K562 (cell line): ENCODE measurements around the gene FES. TPM values are rescaled to one million over a fixed set of nuclear protein-coding genes. Genes with fewer than 3 reads are reported as not detected.

Source experiments
- ATAC-seq: fragments of 200-7000 bp; cut with Tn5 transposase; 3 replicates; pipeline ENCODE4 v1.9.1; 2020; ENCODE audit warnings: moderate library complexity
- BruUV-seq: library from RNA; stranded (reverse); fragments of 400-500 nt; replicated peaks from 2 replicates; lab custom pipeline; 2021; lab: Mats Ljungman, UMichigan
- CTCF ChIA-PET: fragments of 300-600 bp; formaldehyde crosslinking; extraction: SDS; loops from one replicate; lab custom pipeline; 2021; ENCODE audit warnings: low intra/inter-chr PET ratio; lab: Yijun Ruan, JAX
- POLR2A ChIA-PET: fragments of 300-600, 350-650 bp; sonication (Branson Sonifier 250); formaldehyde crosslinking; extraction: SDS; loops from one replicate; lab custom pipeline; 2021; ENCODE audit warnings: antibody characterized with exemption, inconsistent platforms; lab: Yijun Ruan, JAX
- DNase-seq, 4 experiments: peaks; one replicate each; pipeline versions ENCODE4 v3.0.0 to v3.0.0-alpha.2; 2011 to 2018; ENCODE audit warnings: low spot score in 3 of 4, mixed read lengths in 3 of 4; ENCODE audit errors: extremely low read depth in 1 of 4
- FAIRE-seq: peaks from 2 replicates; lab custom pipeline; 2011; peaks lifted over from hg19 to GRCh38; lab: Jason Lieb, UNC
- H2AFZ ChIP-seq: 2 replicates; pipeline ENCODE4 v1.6.0; 2011; ENCODE audit warnings: low read depth, low read length, control low read depth, inconsistent platforms
- H3K27ac ChIP-seq: fragments of 200-600 bp; 3 replicates; pipeline ENCODE4 v1.8.0; 2011; ENCODE audit warnings: low read depth, mild to moderate bottlenecking, control low read depth, inconsistent platforms, low read length, moderate library complexity, mixed read lengths; ENCODE audit errors: extremely low read depth
- H3K27me3 ChIP-seq, 2 experiments: fragments of 300-600 bp in 1 of 2; 2 replicates in 1 of 2; 3 replicates in 1 of 2; pipeline versions ENCODE4 v1.6.0 to v1.8.0; 2011; ENCODE audit warnings: inconsistent platforms in 2 of 2, low read length in 2 of 2, mild to moderate bottlenecking in 1 of 2, mixed read lengths in 1 of 2, moderate library complexity in 1 of 2; ENCODE audit not compliant: control insufficient read depth in 2 of 2, insufficient read depth in 2 of 2
- H3K36me3 ChIP-seq: fragments of 300-600 bp; 3 replicates; pipeline ENCODE4 v1.8.0; 2011; ENCODE audit warnings: mild to moderate bottlenecking, low read length, inconsistent platforms; ENCODE audit not compliant: control insufficient read depth, insufficient read depth
- H3K4me1 ChIP-seq, 2 experiments: fragments of 200-600 bp in 1 of 2; replicated peaks in 1 of 2; 2 replicates in 1 of 2; 3 replicates in 1 of 2; pipeline versions ENCODE4 v1.5.1 to v1.8.0; 2011; ENCODE audit warnings: inconsistent platforms in 2 of 2, low read length in 2 of 2, mild to moderate bottlenecking in 1 of 2, mixed read lengths in 1 of 2, moderate library complexity in 1 of 2; ENCODE audit not compliant: control insufficient read depth in 2 of 2, insufficient read depth in 2 of 2
- H3K4me2 ChIP-seq: 2 replicates; pipeline ENCODE4 v1.6.1; 2011; ENCODE audit warnings: low read length, control low read depth, inconsistent platforms, mixed read lengths; ENCODE audit not compliant: insufficient read depth
- H3K4me3 ChIP-seq: fragments of 200-600 bp; sonication (generic), shearing (Covaris generic); 2 replicates; pipeline ENCODE4 v1.5.1; 2016; ENCODE audit warnings: control low read depth, inconsistent platforms
- H3K79me2 ChIP-seq: fragments of 200-600 bp; 3 replicates; pipeline ENCODE4 v1.8.0; 2011; ENCODE audit warnings: low read length, inconsistent platforms; ENCODE audit not compliant: control insufficient read depth, insufficient read depth
- H3K9ac ChIP-seq, 2 experiments: 2 replicates each; pipeline versions ENCODE4 v1.6.0 to v1.6.1; 2011; ENCODE audit warnings: low read depth in 2 of 2, low read length in 2 of 2, control low read depth in 1 of 2, inconsistent platforms in 1 of 2, mild to moderate bottlenecking in 1 of 2, mixed read lengths in 1 of 2; ENCODE audit not compliant: insufficient read depth in 1 of 2
- H3K9me1 ChIP-seq: one replicate; pipeline ENCODE4 v1.6.0; 2011; ENCODE audit warnings: inconsistent platforms, mild to moderate bottlenecking, low read length, moderate library complexity; ENCODE audit not compliant: control insufficient read depth, insufficient read depth
- H3K9me3 ChIP-seq: replicated peaks from 2 replicates; pipeline ENCODE4 v1.5.1; 2011; ENCODE audit warnings: low read depth, low read length, inconsistent platforms; ENCODE audit not compliant: control insufficient read depth, insufficient read depth
- H4K20me1 ChIP-seq: replicated peaks from 2 replicates; pipeline ENCODE4 v1.6.1; 2011; ENCODE audit warnings: low read length, inconsistent platforms, mixed read lengths; ENCODE audit not compliant: control insufficient read depth, insufficient read depth
- BRD9 ChIP-seq: fragments of 450-650 bp; IDR thresholded peaks from 2 replicates; pipeline ENCODE4 v1.6.1; 2018; ENCODE audit warnings: low read depth; ENCODE audit not compliant: partially characterized antibody
- CEBPB ChIP-seq: fragments of 450-650 bp; IDR thresholded peaks from 2 replicates; pipeline ENCODE4 v1.6.1; 2016; ENCODE audit warnings: missing genetic modification characterization, missing compliant biosample characterization
- CEBPG ChIP-seq, 3 experiments: fragments of 200-800 bp in 1 of 3; sonication (Bioruptor generic) in 1 of 3; sonication (generic) in 1 of 3; formaldehyde crosslinking in 1 of 3; IDR thresholded peaks in 2 of 3; conservative IDR thresholded peaks in 1 of 3; 2 replicates each; pipeline versions ENCODE4 v1.6.1 to v1.8.0; 2016 to 2022; ENCODE audit warnings: missing compliant biosample characterization in 2 of 3, missing genetic modification characterization in 2 of 3, mild to moderate bottlenecking in 1 of 3, missing genetic modification reagents in 1 of 3
- CHD1 ChIP-seq: fragments of 200-600 bp; sonication (generic); IDR thresholded peaks from one replicate; pipeline ENCODE4 v1.6.1; 2012; ENCODE audit warnings: mild to moderate bottlenecking, moderate library complexity, low read length, inconsistent platforms
- FOXK2 ChIP-seq, 2 experiments: fragments of 450-650 bp; IDR thresholded peaks in 1 of 2; conservative IDR thresholded peaks in 1 of 2; 2 replicates each; pipeline ENCODE4 v1.6.1; 2016; ENCODE audit warnings: low read depth in 2 of 2, mild to moderate bottlenecking in 1 of 2
- PATZ1 ChIP-seq: fragments of 250-450 bp; sonication (Bioruptor Pico); IDR thresholded peaks from 2 replicates; pipeline ENCODE4 v1.5.0; 2020; ENCODE audit warnings: mild to moderate bottlenecking, borderline replicate concordance
- PHB2 ChIP-seq: fragments of 450-650 bp; IDR thresholded peaks from 2 replicates; pipeline ENCODE4 v1.6.1; 2017; ENCODE audit warnings: low read depth
- POLR2A ChIP-seq: fragments of 450-650 bp; conservative IDR thresholded peaks from 2 replicates; pipeline ENCODE4 v1.6.1; 2016
- ZNF274 ChIP-seq: IDR thresholded peaks from 2 replicates; pipeline ENCODE4 v1.6.1; 2011; ENCODE audit warnings: low read depth, mild to moderate bottlenecking, low read length, moderate library complexity, borderline replicate concordance
- WGBS: fragments of 100-300 bp; shearing (Covaris generic); methylation state at CpG from one replicate; pipeline ENCODE4 v1.1.6; 2016; ENCODE audit warnings: low coverage, mixed read lengths; ENCODE audit not compliant: insufficient coverage; ENCODE audit errors: missing lambda C conversion rate; 5-methylcytosine and 5-hydroxymethylcytosine counted together
- in situ Hi-C: fragments of 300-500 bp; cut with MboI; formaldehyde crosslinking; loops from 4 replicates; pipeline ENCODE4 v1.15.0; 2018; ENCODE audit warnings: inconsistent platforms, mixed read lengths
- intact Hi-C: fragments of 100-400 bp; cut with micrococcal nuclease; formaldehyde crosslinking; loops from 2 replicates; pipeline ENCODE4 v1.14.2; 2022
- polyA plus RNA-seq, 8 experiments: library from polyadenylated mRNA; depleted of rRNA in 4 of 8; stranded (reverse) in 5 of 8; unstranded in 3 of 8; fragments of >200 nt; fragmentation: Nextera tagmentation in 2 of 8; fragmentation: Illumina TruSeq in 1 of 8; extraction: Ambion mirVana in 2 of 8; extraction: Trizol in 1 of 8; gene quantifications; 2 replicates each; pipeline versions ENCODE4 v1.2.1 to v1.2.3, GENCODE V29; 2011 to 2014; ENCODE audit warnings: inconsistent platforms in 1 of 8, missing spikeins in 1 of 8
- total RNA-seq, 7 experiments: library from RNA; depleted of rRNA in 6 of 7; stranded (reverse); fragments of >200 nt in 6 of 7; fragmentation: Illumina TruSeq in 2 of 7; extraction: Trizol in 2 of 7; gene quantifications; 2 replicates each; pipeline versions ENCODE4 v1.2.1 to v1.2.3, GENCODE V29; 2011 to 2021; ENCODE audit warnings: low replicate concordance in 1 of 7
- TF ChIP-seq, protein P1 (sequence below): sonication (generic); formaldehyde crosslinking; IDR thresholded peaks from 2 replicates; pipeline ENCODE4 v1.8.1; 2023; ENCODE audit warnings: mild to moderate bottlenecking, missing genetic modification reagents
- TF ChIP-seq, protein P2 (sequence below): sonication (generic); IDR thresholded peaks from 2 replicates; pipeline ENCODE4 v1.6.1; 2016

The FES gene
- total and polyA plus RNA-seq, 9 of the 15 experiments (the other 6 are each of a cell fraction or from before 2014, with no cell fraction given), result 0.38 to 2.6 (median 0.82) TPM

GRCh38 chr15:90921887-90922286 is 37.6 kb downstream of the FES start:
- in situ Hi-C loops, result no loop called here
- POLR2A ChIA-PET, result interaction anchor here (0.8 to 3.7 kb wide), 8 partner anchors 7 to 73 kb away, joined by 3 to 26 read pairs (median 10); partner anchors contain the start of genes HDDC3, MAN2A2 and UNC45A
- BruUV-seq, result no TSS peak
- Histone ChIP-seq H3K4me1 (peaks cover 11 to 18% of the 10 kb centered on the region in 2 experiments), H4K20me1 (no peaks in the 10 kb centered on the region), H3K27ac (no peak overlapping the region), H3K9me1 (no peaks in the 10 kb centered on the region), H3K4me3 (no peak overlapping the region), H2AFZ (no peak overlapping the region), H3K27me3 (no peaks in the 10 kb centered on the region), H3K79me2 (no peaks in the 10 kb centered on the region; the same call in 2 of the 3 replicates)
- WGBS, result 79% methylated on average over 4 of the region's 4 CpGs
- CTCF ChIA-PET, result no interaction called here
- FAIRE-seq, result no peak
- intact Hi-C loops, result no loop called here
- DNase-seq, result no peak
- TF ChIP-seq FOXK2 (conservative IDR thresholded peaks at IDR 0.05 in 1 of 2, IDR thresholded peaks at IDR 0.05 in 1 of 2; ENCODE audit: low read depth in 2 of 2), result no peak
- TF ChIP-seq BRD9, result no peak
- peak; percentile 90 for TF ChIP-seq CEBPB (tag)
- no peak for TF ChIP-seq ZNF274
- no peak for TF ChIP-seq PATZ1 (CRISPR knock-in tag)
- TF ChIP-seq, protein P1, sequence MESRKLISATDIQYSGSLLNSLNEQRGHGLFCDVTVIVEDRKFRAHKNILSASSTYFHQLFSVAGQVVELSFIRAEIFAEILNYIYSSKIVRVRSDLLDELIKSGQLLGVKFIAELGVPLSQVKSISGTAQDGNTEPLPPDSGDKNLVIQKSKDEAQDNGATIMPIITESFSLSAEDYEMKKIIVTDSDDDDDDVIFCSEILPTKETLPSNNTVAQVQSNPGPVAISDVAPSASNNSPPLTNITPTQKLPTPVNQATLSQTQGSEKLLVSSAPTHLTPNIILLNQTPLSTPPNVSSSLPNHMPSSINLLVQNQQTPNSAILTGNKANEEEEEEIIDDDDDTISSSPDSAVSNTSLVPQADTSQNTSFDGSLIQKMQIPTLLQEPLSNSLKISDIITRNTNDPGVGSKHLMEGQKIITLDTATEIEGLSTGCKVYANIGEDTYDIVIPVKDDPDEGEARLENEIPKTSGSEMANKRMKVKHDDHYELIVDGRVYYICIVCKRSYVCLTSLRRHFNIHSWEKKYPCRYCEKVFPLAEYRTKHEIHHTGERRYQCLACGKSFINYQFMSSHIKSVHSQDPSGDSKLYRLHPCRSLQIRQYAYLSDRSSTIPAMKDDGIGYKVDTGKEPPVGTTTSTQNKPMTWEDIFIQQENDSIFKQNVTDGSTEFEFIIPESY, result no peak
- TF ChIP-seq, protein P2, sequence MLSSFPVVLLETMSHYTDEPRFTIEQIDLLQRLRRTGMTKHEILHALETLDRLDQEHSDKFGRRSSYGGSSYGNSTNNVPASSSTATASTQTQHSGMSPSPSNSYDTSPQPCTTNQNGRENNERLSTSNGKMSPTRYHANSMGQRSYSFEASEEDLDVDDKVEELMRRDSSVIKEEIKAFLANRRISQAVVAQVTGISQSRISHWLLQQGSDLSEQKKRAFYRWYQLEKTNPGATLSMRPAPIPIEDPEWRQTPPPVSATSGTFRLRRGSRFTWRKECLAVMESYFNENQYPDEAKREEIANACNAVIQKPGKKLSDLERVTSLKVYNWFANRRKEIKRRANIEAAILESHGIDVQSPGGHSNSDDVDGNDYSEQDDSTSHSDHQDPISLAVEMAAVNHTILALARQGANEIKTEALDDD, result no peak
- no peak for TF ChIP-seq CEBPG (CRISPR knock-in tag; IDR thresholded peaks at IDR 0.05)
- TF ChIP-seq CEBPG (tag; conservative IDR thresholded peaks at IDR 0.05 in 1 of 2, IDR thresholded peaks at IDR 0.05 in 1 of 2), result peak; percentile 24 to 54; a peak in 3 of 4 replicates
- TF ChIP-seq CHD1, result no peak
- no peak for TF ChIP-seq PHB2
- TF ChIP-seq POLR2A, result 0 out of 2 replicates have a peak, but pooled peaks have one; percentile 15
- TF ChIP-seq, all 486 proteins: peak for 3
- no peak overlapping the region for H3K4me2 ChIP-seq
- H3K9me3 ChIP-seq, result no peaks in the 10 kb centered on the region
- H3K9ac ChIP-seq, result no peak overlapping the region
- no peak for ATAC-seq
- peaks cover 63% of the 10 kb centered on the region for H3K36me3 ChIP-seq
